ENCODE measurements around the gene ITPR1.

The ITPR1 gene

GRCh38 chr3:4509983-4510755 lies 17.0 kb downstream of the ITPR1 start:
- no peak for DNase-seq (ENCODE audit: low spot score)

GRCh38 chr3:4511491-4512262 lies 18.5 kb downstream of the ITPR1 start:
- no peak for DNase-seq (ENCODE audit: low spot score)

DNA sequence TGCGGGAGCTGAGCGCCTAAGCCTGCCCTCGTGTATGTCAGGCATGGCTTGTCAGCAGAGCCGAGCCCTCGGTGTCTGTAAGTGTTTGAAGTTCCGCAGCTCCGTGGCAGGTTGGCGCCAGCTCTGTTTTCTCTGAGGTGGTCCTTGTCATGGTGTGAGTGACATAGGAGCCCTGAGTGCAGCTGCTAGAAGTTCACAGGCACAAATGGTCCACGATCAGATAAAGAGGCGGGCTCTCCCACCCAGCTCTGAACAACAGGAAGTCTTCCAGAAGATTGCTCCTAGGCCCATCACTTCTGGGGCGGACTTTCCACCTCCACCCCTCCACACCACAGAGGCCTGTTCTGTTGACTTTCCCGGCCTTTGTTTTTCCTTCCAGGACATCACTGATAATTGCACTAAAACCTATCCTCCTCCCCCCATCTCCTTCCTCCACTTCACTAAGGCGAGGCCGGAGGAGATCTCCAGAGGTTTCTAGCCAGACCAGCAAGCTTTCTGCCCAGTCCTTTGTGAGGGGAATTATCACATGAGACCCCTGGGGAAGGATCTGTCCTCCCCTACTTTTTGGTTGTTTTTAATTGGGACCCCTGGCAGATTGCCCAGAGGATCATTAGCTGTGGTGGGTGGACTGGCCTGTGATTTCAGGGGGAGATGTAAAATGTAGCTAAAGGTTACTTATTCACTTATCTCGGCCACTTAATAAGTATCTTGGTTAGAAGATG lies 19.9 kb downstream of the ITPR1 start:
- DNase-seq (ENCODE audit: low spot score) = no peak

DNA sequence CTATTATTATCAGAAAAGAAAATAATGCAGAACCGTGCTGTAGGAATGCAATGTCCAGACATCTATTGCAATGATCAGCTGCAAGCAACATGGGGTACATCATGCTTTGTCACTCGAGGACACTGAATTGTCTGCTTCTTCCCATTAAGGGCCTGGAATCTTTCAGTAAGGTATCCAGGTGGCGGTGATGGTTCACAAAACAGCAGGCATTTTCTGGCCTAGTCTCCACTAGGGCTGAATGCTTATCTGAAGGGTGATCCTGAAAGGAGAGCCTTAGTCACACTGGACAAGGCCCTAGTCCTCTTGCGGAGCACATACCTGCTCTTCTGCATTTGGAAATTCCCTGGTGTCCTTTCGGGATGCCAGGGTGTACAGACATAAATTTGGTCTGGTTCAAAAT lies 21.2 kb downstream of the ITPR1 start:
- no peak for DNase-seq (ENCODE audit: low spot score)

DNA sequence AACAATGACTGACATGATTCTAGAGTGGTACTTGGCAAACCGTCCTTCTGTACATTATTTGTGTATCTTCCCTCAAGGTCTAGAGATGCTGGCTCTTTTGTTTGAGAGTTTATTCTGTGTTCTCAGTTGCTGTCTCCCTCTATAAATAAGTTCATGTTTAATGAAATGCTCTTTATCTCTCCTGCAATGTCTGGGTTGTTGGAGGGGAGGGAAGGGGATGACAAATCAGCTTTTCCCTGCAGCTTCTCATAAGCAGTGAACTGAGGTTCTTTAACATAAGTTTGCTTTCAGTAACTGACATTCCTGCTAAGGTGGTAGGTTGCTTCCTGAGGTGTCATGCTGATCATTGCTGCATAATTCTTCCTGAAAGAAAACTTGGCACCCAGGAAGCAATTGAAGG lies 21.8 kb downstream of the ITPR1 start:
- DNase-seq (ENCODE audit: low spot score) = no peak

DNA sequence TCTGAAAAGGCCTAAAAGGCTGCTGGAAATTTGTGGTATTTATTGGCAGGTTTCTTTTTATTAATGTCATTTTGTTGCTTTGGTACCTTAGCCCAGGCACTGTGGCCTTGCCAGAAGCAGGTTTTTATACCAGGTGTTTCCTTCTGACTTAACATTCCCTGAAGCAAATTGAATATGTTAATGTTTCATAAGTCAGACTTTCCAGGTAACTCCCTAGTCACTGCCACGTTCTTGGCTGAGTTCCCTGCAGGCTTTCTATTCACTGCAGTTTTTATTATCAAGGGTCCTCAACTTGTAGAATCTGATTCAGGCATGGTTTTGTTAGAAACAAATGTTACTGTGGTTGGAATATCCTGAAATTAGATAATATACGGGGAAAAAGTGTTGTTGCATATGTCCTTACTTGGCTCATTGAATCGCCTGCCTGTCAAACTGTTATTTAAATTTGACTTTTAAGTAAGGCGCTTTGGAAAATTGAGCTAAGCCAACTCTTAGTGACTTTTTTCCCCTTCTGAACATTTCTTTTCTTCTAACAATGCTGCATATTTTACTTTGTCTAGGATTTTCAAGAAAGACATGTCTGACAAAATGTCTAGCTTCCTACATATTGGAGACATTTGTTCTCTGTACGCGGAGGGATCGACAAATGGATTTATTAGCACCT lies 22.9 kb downstream of the ITPR1 start:
- DNase-seq (ENCODE audit: low spot score) = no peak

GRCh38 chr3:4517093-4517492 lies 23.9 kb downstream of the ITPR1 start:
- DNase-seq (ENCODE audit: low spot score) = no peak

GRCh38 chr3:4517643-4518311 lies 24.6 kb downstream of the ITPR1 start:
- DNase-seq (ENCODE audit: low spot score) = no peak

GRCh38 chr3:4520033-4520816 lies 27.1 kb downstream of the ITPR1 start:
- DNase-seq (ENCODE audit: low spot score) = no peak

DNA sequence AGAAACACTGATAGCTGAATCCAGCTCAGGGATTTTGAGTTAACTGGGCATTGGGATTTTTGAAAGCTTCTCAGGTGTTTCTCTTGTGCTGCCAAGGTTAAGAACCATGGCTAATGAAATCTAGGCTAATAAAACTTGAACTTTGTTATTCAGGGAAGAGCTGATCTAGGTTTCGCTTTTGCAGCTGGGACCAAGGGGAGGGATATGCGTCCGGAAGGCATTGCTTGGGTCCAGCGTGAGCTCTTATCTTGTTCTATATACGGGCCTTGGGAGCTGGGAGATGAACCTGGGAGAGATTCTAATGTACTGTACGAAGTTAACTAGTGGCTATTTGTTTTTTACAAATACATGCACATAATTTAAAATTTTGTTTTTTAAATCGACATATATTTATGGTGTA lies 29.8 kb downstream of the ITPR1 start:
- DNase-seq (ENCODE audit: low spot score) = no peak

GRCh38 chr3:4523710-4524698 lies 30.9 kb downstream of the ITPR1 start:
- DNase-seq (ENCODE audit: low spot score) = no peak

GRCh38 chr3:4525560-4526223 lies 32.5 kb downstream of the ITPR1 start:
- DNase-seq (ENCODE audit: low spot score) = no peak

GRCh38 chr3:4528320-4528719 lies 35.2 kb downstream of the ITPR1 start:
- DNase-seq (ENCODE audit: low spot score) = no peak

DNA sequence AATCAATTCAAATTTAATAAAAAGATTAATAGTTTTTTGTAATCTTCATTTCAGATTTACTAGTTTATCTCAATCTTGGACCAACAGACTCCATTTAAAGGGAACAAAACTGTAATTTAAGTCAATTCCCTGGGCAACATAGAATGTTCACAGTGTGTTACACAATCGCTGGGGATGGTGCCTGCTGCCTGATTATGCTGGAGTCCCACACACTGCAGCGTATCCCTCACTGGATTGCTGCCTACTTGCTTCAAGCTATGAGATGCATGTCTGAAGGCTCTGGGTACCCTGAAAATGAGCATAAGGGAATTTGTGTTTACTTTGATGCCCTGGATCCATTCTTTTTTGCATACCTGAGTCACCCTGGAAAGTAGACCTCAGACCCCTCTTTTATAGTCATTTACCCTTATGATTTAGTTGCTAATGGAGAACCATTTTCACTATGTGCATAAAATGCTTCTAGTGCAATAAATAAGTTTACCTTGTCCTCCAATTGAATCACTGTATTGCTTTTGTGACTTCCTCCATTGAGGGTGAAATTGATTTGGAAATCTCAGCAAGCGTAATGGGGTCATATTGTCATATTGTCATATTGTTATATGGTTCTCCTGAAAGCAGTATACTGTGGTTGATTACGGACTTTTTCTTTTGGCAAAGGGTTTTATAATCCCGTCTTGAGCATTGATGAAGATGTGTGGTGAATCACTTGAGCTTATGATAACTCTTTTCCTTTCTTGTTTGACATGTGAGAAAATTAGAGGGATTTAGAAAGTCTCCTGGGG lies 35.9 kb downstream of the ITPR1 start:
- DNase-seq (ENCODE audit: low spot score) = no peak

DNA sequence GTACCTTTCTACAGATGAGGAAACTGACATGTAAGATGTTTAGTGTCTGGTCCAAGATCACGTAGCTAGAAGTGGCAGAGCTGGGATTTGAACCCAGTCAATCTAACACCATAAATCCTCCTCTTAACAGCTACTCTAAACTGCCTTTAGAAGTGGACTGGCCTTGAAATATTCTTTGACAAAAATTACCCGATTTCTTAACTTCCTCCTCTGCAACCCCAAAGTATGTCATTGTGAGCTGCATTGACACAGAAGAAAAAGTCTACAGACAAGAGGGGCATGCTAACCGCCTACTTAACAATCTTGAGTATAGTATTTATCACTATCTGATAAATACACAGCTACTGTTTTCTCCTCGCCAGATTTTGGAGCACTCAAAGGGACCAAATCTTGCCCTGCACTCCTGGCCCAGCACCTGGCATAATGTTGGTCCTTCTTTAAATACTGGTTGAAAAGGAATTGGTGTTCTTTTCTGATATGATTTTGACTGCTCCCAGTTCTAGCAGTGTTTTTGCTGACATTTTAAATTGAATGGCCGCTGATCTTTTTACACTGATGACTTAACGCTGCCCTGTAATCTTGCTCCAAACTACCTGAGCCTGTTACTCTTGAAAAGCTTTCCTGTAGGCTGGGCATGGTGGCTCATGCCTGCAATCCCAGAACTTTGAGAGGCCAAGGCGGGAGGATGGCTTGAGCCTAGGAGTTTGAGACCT lies 36.9 kb downstream of the ITPR1 start:
- no peak for DNase-seq (ENCODE audit: low spot score)

- no peak for DNase-seq (ENCODE audit: low spot score)
These were observed 38.4 kb downstream of the ITPR1 start for GRCh38 chr3:4531478-4532025.

- no peak for DNase-seq (ENCODE audit: low spot score)
These were observed 39.5 kb downstream of the ITPR1 start for GRCh38 chr3:4532535-4533112.

All from ecto neural progenitor cell (in vitro differentiated cells).